HG02798 (cell line): Measurements from ENCODE around the gene PAX9.
"Not testable (repeated sequence)": the region's sequence is repeated elsewhere in the genome, so short reads cannot be mapped to it uniquely, and the experiment has no call there.

Experiments used
- ATAC-seq: cut with Tn5 transposase; IDR thresholded peaks from one replicate; pipeline ENCODE4 v1.9.1; 2021; ENCODE audit warnings: mild to moderate bottlenecking; ENCODE audit not compliant: unreplicated experiment, poor library complexity

The PAX9 gene

DNA sequence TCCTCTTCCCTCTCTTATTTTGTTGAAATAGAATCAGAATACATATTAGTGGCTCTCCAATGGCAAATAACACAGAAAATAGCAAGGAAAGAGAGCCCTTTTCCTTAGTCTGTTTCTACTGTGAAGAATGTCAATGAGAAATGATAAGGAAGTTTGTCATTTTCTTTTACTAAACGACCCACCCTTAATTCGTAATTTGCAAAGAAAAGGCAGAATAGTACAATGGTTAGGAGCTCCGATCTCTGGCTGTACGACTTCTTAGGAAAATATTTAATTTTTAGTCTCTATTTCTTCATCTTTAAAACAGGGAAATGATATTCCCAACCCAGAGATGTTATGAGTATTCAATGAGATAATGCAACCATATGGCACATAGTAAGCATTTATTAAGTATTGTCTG, 6.0 kb downstream of the PAX9 start:
- ATAC-seq = no peak

DNA sequence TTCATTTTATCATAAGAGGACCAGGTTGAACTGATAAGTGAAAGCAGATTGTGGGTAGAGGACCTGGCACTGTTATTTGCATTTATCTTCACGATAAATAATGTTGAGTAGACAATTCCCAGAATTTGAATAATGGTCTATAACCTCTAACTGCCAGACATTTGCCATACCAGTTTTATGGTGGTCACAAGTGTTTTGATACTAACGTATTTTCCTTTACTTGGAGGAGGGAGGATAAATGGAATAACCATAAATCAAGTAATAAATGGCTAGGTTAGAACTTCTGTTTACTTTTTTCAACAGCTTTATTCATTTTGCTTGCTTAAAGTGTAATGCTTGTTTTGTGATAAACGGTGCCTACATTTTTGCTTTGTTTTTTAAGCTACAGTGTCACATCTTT, 9.5 kb downstream of the PAX9 start:
- ATAC-seq = no peak

DNA sequence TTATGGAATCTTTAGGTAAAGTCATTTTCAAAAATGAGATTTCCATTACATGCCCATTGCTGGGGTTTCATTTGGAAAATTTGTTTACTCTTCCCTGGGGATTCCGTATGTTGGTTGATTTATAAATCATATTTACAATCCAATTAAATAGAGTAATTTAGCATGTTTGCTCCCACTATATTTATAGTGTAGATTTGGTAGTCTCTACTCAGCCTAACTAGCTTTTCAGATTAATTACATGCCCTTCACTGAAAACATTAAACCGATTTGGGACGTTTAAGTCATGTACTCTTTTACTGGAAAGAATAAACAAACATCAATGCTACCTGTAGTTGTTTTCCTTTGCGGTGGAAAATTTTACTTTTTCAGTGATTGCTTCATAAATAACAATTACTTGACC, 10.4 kb downstream of the PAX9 start:
- ATAC-seq = no peak

DNA sequence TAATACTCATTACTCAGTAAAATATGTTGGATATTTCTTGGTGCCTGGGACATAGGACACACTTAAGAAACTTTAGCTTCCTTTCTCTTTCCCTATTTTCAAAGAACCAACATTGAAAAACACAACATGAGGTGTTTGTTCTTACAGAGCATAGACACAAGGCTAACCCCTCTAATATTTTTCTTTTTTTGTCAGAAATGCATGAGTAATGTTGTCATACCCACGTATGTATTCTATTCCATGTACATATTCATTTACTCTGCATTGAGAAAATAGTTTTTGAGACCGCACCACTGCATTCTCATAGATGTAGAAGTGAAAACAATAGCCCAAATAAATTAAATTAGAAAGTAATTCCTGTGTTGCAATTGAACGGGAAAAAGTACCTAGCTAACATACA, 13.0 kb downstream of the PAX9 start:
- no peak for ATAC-seq

DNA sequence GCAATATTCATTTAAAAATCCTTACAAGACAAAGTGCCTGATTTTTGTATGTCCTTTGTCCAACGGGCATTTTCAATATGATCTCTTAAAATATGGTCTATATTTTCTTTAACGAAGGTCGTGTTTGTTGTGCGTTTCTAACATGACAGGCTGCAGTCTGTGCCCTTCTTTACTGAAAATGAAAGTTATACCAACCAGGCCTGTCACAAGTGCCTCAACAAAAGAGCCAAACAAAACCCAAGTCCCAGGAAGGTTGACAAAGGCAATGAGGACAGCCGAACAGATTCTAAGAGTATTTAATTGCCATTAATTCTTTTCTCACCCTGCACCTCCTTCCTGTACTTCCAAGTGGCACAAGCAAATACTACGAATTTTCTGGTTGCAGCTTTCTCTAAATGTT, 13.9 kb downstream of the PAX9 start:
- ATAC-seq = no peak

DNA sequence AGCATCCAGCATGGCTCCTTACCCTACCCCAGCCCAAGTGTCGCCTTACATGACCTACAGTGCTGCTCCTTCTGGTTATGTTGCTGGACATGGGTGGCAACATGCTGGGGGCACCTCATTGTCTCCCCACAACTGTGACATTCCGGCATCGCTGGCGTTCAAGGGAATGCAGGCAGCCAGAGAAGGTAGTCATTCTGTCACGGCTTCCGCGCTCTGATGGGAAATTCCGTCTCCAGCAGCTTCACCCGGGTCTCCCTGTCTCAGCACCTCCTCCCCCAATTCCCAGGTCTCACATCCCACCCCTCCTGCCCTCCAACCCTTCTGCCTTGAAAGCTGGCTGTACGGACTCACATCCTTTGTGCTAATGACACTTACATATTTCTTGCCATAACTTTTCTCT, 14.6 kb downstream of the PAX9 start:
- no peak for ATAC-seq

DNA sequence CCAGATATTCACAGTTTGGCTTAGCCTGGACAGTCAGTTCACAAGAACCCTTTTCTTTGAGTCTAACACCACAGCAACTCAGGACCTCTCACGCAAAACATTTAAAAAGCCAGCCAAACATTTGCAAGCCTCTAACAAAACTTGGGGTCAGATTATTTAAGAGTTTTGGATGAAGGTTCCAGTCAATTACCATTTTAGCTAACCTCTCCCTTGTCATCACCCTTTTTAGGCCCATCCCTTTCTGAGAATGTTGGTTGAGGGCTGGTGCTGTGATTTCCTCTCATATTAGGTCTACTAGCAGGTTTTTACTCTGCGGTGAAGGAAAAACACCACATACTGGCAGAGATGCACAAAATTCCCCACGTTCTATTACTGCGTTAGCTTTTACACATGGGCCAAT, 20.7 kb downstream of the PAX9 start:
- no peak for ATAC-seq

DNA sequence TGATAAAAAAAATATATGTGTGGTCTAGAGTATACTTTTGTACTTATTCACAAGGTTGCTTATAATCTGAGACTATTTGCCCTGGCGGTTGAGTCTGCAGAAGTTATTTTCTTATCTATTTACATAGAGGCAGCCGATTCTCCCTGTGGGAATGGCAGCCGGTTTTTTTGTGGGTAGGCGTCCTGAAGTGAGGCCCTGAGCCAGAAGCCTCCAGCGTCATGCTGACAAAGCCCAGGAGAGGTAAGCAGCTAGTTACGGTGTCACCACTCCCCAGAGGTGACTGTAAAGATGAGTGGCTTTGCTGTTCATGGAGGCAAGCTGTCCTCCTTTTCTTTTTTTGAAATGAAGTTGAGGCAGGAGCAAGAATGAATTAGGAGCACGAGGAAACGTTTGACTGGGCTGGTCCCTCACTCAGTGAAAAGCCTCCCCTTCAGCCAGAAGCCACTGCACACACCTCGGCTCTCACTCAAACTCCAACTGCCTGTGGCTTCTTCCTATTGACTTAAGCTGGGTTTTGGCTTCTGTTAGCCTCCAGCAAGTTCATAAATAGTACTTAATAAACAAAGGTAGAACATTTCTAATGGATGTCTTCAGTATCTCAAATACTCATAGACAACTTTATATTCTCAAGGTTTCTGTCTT, 21.5 kb downstream of the PAX9 start:
- ATAC-seq = no peak

DNA sequence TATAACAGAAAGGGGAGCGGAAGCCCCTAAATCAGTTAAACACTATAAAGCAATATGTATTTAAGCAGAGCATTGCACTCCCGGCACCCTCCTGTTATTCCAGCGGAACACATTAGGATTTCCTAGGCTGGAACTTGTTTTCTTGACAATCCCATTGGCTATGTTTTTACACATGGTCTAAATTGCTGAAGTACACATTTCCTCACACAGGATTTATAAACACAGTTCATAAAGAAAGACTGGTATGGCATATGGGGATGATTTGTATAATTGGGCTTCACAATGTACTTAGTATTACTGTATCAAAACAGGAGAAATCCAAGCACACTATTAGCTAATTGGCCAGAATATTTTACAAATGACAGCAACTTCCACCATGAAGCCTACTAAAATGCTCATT, 23.3 kb downstream of the PAX9 start:
- ATAC-seq = no peak

DNA sequence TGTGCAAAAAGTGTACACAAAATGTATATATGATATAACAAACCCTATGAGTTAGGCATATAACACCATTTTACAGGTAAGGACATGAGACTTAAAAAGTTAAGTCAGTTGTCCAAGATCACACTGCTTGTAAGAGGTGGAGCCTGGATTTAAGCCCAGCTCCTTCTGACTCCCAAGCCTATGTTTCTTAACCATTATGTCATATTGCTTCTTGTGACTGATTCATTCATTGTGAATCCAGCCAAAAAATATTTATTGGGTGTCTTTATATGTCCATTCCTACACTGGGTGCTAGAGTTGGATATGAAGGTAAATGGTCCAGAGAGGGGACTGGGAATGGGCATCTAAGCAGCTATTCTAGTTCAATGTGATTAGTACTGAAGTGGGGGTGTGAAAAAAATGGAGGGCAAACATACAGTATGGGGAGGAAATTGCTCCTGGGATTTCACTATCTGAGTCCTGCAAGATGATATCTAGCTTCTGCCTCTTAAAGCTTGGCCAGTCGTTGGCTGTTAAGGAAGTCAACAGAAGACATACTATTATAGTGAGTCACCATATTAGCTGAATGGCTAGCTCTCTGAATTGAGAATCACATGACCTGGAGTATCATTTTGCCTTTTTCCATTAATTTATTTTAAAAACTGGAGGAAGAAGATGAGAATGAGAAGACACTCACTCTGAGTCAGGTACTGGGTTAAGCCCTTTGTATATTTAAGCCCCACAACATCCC, 28.8 kb downstream of the PAX9 start:
- no peak for ATAC-seq

DNA sequence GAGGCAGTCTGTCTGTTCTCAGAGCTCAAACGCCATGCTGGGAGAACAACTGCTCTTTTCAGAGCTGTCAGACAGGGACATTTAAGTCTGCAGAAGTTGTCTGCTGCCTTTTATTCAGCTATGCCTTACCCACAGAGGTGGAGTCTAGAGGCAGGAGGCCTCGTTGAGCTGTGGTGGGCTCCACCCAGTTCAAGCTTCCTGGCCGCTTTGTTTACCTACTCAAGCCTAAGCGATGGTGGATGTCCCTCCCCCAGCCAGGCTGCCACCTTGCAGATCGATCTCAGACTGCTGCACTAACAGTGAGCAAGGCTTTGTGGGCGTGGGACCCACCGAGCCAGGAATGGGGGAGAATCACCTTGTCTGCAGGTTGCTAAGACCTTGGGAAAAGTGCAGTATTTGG, 37.8 kb downstream of the PAX9 start:
- ATAC-seq = not testable (repeated sequence)

DNA sequence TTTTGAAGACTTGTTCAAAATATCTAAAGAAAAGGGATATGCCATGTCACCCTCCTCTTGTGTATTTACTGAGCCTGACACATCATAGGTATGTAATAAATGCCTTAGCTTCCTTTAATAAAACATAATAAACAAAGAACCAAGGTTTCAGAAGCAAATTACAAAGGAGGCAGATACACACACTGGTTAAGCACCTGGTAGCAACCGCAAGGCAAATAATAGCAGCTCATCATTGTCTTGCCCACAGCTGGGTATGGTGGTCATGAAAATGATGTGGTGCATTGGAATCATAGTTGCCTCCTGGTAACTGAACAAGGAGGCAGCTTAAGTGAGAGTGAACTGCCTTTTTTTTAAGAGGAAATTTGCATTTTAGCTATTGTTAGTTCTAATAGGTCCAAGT, 39.0 kb downstream of the PAX9 start:
- ATAC-seq = no peak

DNA sequence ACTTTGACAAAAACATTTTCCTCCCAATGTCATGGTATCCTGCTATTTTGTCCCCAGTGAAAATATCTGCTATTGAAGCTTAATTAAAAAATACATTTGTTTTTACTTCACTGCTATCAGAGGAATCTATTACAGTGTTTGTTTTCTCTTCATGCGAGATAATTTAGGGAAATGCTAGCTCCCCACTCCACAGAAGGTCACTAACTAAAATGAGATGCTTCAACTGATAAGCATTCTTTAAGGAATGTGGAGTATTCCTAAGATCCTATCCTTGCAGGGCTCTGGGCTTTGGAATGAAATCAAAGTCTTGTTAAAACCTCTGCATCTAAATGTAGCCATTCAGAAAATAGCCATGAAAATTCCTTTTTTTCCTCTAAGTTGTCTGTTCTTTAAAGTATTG, 39.5 kb downstream of the PAX9 start:
- ATAC-seq = no peak

DNA sequence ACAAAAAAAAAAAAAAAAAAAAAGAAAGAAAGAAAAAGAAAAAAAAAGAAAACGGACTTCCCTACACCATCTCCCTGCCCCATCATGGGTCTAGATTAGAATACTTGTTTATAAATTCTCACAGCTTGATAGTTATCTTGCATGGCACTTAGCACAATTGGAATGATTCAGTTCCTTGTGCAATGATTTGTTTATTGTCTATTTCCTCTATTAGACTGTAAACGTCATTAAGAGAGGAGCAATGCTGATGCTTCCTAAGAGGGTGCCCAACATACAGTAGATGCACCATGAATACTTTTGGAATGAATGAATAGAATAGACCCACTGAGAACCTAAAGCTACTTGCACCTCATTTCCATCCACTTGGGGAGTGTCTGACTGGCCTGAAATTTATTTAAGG, 40.8 kb downstream of the PAX9 start:
- no peak for ATAC-seq

DNA sequence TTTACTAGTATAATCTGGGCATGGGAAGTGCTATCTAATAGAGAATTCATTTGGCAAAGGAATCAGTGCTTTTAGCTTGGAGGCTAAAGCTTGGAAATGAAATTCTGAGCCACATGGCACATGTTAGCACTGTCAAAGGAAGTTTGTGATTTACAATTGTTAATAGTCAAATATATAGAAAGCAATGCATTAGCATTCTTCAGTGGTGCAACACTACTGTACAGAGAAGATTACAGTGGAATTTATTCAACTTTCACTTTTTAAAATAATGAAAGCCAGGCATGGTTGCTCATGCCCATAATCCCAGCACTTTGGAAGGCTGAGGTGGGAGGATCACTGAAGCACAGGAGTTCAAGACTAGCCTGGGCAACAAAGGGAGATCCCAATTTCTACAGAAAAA, 45.9 kb downstream of the PAX9 start:
- ATAC-seq = no peak

DNA sequence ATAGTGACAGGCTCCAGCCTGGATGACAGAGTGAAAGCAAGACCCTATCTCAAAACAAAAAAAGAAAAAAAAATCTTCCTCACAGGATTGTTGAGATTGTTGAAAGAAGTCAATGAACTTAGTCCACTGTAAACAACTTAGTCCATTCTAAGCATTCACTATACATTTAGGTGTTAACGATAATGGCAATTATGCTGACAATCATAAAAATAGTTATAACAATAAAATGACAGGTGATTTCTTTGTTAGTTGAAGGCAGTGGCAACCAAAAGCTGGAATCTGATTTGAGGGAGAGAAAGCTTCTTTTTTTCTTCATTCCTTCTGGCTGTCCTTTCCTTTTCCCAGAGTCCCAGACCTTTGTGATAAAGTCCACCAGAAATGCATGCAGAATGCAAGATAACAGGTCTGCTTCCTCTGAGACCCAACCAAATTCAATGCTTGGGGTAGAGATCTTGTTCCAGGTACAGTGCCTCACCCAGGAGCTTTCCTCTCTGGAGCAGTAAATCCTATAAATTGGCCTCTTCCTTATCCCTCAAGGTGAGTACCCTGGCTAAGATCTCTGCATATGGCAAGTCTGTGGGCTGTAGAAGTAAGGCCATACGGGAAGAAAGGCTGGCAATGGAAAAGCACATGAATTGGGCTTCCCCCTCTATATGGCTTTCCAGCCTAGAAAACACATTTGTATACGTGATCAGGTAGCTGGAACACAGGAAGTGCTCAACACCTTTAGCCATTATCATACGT, 52.5 kb downstream of the PAX9 start:
- ATAC-seq = no peak

DNA sequence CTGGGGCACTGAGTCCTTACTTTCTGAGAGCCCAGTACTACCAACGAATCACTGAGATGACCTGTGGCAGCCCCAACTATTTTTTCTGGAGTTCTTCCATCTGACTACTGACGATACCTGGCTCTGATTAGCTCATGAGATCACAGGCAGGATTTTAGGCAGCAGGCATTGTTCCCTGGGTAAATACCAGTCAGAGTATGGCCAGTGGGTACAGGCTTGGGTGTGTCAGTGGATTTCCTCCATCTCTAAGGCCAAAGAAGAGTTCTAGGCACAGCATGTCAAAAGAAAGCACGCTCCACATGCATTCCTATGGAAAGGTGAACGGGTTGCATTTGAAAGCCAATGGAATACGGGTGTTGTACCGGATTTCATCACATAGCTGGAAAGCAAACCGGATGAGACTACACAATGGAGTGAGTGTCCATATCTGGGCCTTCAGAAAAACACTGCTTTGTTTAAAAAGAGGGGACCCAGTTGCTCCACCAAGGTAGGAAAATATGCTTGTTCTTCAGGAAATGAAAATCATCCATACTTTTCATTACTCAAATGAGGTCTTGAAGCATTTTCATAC, 55.0 kb downstream of the PAX9 start:
- no peak for ATAC-seq

DNA sequence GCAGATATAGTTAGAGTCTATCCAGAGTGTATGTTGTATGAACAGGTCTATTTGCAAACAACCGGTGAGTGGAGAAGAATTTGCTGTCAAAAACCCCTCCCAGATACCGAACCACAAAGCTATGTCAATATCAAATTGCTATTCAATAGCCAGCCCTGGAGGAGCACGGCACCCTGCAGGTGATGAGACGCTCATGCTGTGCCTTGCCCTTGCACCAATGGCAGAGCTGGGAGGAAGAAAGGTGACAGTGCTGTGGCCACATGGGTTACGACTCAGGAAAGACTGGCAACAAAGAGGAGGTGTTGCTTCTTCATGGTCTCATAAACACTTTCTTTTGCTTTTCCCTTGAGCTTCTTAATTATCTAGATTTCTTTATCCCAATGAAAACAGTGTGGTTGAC, 55.7 kb downstream of the PAX9 start:
- no peak for ATAC-seq

DNA sequence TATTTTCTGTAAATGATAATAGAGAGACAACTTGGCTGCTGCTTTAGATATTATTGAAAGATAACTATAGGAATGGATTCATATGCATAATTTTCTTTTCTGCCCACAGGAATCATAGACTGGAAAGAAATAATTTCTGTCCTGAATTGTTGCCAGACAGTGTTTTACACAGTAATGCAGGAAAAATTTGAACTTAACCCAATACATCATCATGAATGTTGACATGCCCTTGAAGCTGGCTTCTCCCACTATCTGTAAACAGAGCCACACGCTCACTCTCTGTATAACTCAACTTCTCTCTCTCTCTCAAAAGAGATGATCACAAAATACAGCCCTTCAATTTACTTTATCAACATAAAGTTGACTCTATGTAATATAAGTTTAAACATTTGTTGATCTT, 56.6 kb downstream of the PAX9 start:
- no peak for ATAC-seq

DNA sequence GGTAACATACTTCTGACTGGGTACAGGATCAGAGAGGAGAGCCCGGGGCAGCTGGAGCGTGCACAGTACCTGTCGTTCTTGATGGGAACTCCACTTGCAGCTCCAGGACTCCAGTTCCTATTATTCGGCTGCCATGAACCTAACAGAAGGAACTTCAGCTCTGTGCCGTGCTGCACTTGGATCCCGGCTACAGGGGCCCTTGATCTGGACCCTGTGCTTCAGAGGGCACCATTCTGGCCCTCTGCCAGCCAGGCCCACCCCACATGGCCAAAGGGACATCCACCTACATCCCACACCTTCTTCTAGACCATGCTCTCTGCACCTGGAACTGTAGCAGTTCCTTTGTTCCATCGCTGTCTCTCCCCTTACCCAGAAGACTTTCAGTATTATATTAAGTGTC, 58.2 kb downstream of the PAX9 start:
- no peak for ATAC-seq

DNA sequence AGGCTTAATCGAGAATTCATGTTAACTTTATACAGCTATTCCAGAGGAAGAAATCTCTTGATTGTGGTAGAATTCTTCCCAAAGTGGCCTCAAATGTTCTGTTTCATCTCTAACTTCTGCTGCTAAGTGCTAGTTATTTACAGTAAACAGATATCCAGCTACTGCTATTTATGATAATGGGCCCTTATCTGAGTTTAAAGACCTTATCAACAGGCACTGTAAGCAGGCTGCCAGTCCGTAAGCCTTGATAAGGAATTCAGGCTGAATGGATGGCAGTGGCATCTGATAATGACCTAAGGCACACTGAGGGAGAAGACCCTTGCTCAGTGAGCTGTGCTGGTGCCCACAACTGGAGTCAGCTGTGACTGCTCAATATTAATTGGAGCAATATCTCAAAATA, 59.0 kb downstream of the PAX9 start:
- no peak for ATAC-seq
